Spleen (tissue), 13 donors: ENCODE results near the gene SBK3. TPM values are rescaled to one million over a fixed set of nuclear protein-coding genes. Genes with fewer than 3 reads are reported as not detected.
A peak's percentile ranks its signal among the peaks of the same experiment; 100 is the strongest.

Source experiments
- DNase-seq: peaks from one replicate; pipeline ENCODE4 v3.0.0-alpha.2; 2020
- H3K27ac ChIP-seq, 8 donors: fragments of 200-600 bp; sonication (generic) in 7 of 8; 1 replicate in 4 of 8; 2 replicates in 4 of 8; pipeline versions ENCODE4 v1.5.0 to v1.8.0; 2016 to 2021; ENCODE audit warnings: inconsistent platforms in 4 of 8, mild to moderate bottlenecking in 4 of 8, moderate library complexity in 1 of 8
- H3K27me3 ChIP-seq, 7 donors: fragments of 200-600 bp; sonication (generic) in 6 of 7; replicated peaks in 1 of 7; 1 replicate in 4 of 7; 2 replicates in 3 of 7; pipeline versions ENCODE4 v1.5.0 to v1.8.0; 2016 to 2021; ENCODE audit warnings: inconsistent platforms in 3 of 7, mild to moderate bottlenecking in 1 of 7
- H3K36me3 ChIP-seq, 6 donors: fragments of 200-600 bp; sonication (generic) in 5 of 6; 1 replicate in 4 of 6; 2 replicates in 2 of 6; pipeline versions ENCODE4 v1.5.0 to v1.8.0; 2016 to 2021; ENCODE audit warnings: inconsistent platforms in 2 of 6
- H3K4me1 ChIP-seq, 6 donors: fragments of 200-600 bp; sonication (generic) in 5 of 6; 1 replicate in 3 of 6; 2 replicates in 3 of 6; pipeline versions ENCODE4 v1.5.0 to v1.8.0; 2016 to 2021; ENCODE audit warnings: inconsistent platforms in 3 of 6
- H3K4me3 ChIP-seq, 8 donors: fragments of 200-600 bp; sonication (generic) in 7 of 8; 1 replicate in 4 of 8; 2 replicates in 4 of 8; pipeline versions ENCODE4 v1.5.0 to v1.8.0; 2016 to 2021; ENCODE audit warnings: inconsistent platforms in 4 of 8, mild to moderate bottlenecking in 4 of 8, moderate library complexity in 2 of 8
- H3K9me3 ChIP-seq, 8 donors: fragments of 200-600 bp; sonication (generic) in 7 of 8; 1 replicate in 4 of 8; 2 replicates in 4 of 8; pipeline versions ENCODE4 v1.5.0 to v1.8.0; 2016 to 2021; ENCODE audit warnings: inconsistent platforms in 4 of 8
- CTCF ChIP-seq, 11 experiments: fragments of 200-600 bp in 7 of 11; fragments of 450-650 bp in 4 of 11; sonication (generic) in 4 of 11; IDR thresholded peaks in 8 of 11; conservative IDR thresholded peaks in 3 of 11; 1 replicate in 7 of 11; 2 replicates in 4 of 11; pipeline versions ENCODE4 v1.4.0 to v1.8.0; 2016 to 2021; ENCODE audit warnings: antibody characterized with exemption in 11 of 11, inconsistent platforms in 4 of 11, mild to moderate bottlenecking in 1 of 11
- POLR2A ChIP-seq, 3 donors: fragments of 450-650 bp; IDR thresholded peaks; one replicate each; pipeline ENCODE4 v1.5.1; 2017; ENCODE audit warnings: antibody characterized with exemption in 3 of 3, mild to moderate bottlenecking in 1 of 3
- POLR2AphosphoS5 ChIP-seq, 3 donors: sonication (generic); formaldehyde crosslinking; IDR thresholded peaks; one replicate each; pipeline ENCODE4 v1.5.1; 2017; ENCODE audit warnings: antibody characterized with exemption in 3 of 3
- WGBS, 5 donors: extraction: QIAGEN DNeasy Blood & Tissue Kit in 3 of 5; methylation state at CpG; one replicate each; pipeline versions ENCODE4 v1.1.5 to v1.1.7; 2013 to 2018; 5-methylcytosine and 5-hydroxymethylcytosine counted together
- intact Hi-C: fragments of 100-400 bp; cut with DNase I; formaldehyde crosslinking; loops from one replicate; pipeline ENCODE4 v1.15.0; 2023; ENCODE audit warnings: low total_unique reads
- long read RNA-seq, 2 donors: transcript quantifications; one replicate each; lab custom pipeline, GENCODE V29; 2026
- polyA plus RNA-seq, 3 donors: library from polyadenylated mRNA; stranded (reverse); fragments of 200-250 nt; gene quantifications; one replicate each; pipeline ENCODE4 v1.2.1, GENCODE V29; 2013
- total RNA-seq, 7 donors: library from RNA; depleted of rRNA in 3 of 7; stranded (reverse); fragments of >200 nt in 3 of 7; fragmentation: NEBNext Ultra II Directional in 4 of 7; extraction: Animal tissue kit (Norgen Biotek cat#: 25700) in 4 of 7; gene quantifications; one replicate each; pipeline versions ENCODE4 v1.1.0 to v1.2.1, GENCODE V29; 2016 to 2021
- donor health status: healthy with polysubstance abuse.
- donor health status: DM: no; HTN: no; CAD: no; lungs with moderate emphysema.
- donor health status: DM: no; HTN: no; CAD: no.
- donor health status: Bipolar disorder and iron deficiency.
- donor health status: healthy.
- donor health status: DM: no; HTN: no; CAD: no.
- donor health status: DM: yes; HTN: yes; CAD: no.

SBK3 gene
- total RNA-seq (not detected), polyA plus RNA-seq (not detected)
- long read RNA-seq, donor 1: 0 reads
- long read RNA-seq, donor 2: 0 reads

- peaks cover 0 to 7% (median 0%) of the 10 kb centered on the region in 6 donors for H3K4me1 ChIP-seq
- peaks cover 0 to 73% (median 9%) of the 10 kb centered on the region in 7 donors for H3K27me3 ChIP-seq
- intact Hi-C loops: no loop called here
- no peaks in the 10 kb centered on the region for H3K9me3 ChIP-seq
- no peak within 1 kb of the TSS for H3K4me3 ChIP-seq
- TF ChIP-seq POLR2A (IDR thresholded peaks at IDR 0.05) (no peak), CTCF (IDR thresholded peaks at IDR 0.05 in 8 of 11, conservative IDR thresholded peaks at IDR 0.05 in 3 of 11) (no peak), POLR2AphosphoS5 (IDR thresholded peaks at IDR 0.05) (no peak)
- WGBS, 5 donors: 85 to 94% (median 89%) methylated on average over 10 of the region's 10 CpGs
- no peaks in the 10 kb centered on the region for H3K36me3 ChIP-seq
- DNase-seq: no peak
- no peak within 1 kb of the TSS for H3K27ac ChIP-seq
These were observed at the start of gene SBK3 for GRCh38 chr19:55545443-55545842. SBK3 (minus strand) TSS chr19:55545543; CDS start chr19:55545543, 0 bp downstream.

- Histone ChIP-seq H3K27ac (no peak overlapping the region), H3K4me1 (peaks cover 0 to 3% (median 1%) of the 10 kb centered on the region in 6 donors), H3K4me3 (no peak overlapping the region), H3K27me3 (no peaks in the 10 kb centered on the region), H3K36me3 (peaks cover 0 to 63% (median 41%) of the 10 kb centered on the region in 6 donors), H3K9me3 (peaks cover 0 to 4% (median 0%) of the 10 kb centered on the region in 8 donors)
- peak in 1 of 3 donors; percentile 19 for TF ChIP-seq POLR2AphosphoS5 (IDR thresholded peaks at IDR 0.05)
- TF ChIP-seq POLR2A (IDR thresholded peaks at IDR 0.05): no peak
- TF ChIP-seq CTCF (IDR thresholded peaks at IDR 0.05 in 8 of 11, conservative IDR thresholded peaks at IDR 0.05 in 3 of 11): no peak
- WGBS, 5 donors: 89 to 94% (median 92%) methylated on average over 27 to 68 of the region's 68 CpGs
- DNase-seq: peak; percentile 74
- intact Hi-C loops: no loop called here
These were observed 47.9 kb upstream of the SBK3 start for GRCh38 chr19:55593096-55593772.

GRCh38 chr19:55592391-55593090 lies 47.2 kb upstream of the SBK3 start:
- Histone ChIP-seq H3K9me3 (peaks cover 0 to 4% (median 0%) of the 10 kb centered on the region in 8 donors), H3K27me3 (peaks cover 0 to 3% (median 0%) of the 10 kb centered on the region in 7 donors), H3K4me3 (no peak overlapping the region), H3K27ac (no peak overlapping the region), H3K36me3 (peaks cover 0 to 59% (median 41%) of the 10 kb centered on the region in 6 donors), H3K4me1 (peaks cover 4 to 8% (median 6%) of the 10 kb centered on the region in 6 donors)
- 94 to 98% (median 95%) methylated on average over 20 to 73 of the region's 73 CpGs for WGBS, 5 donors
- DNase-seq: no peak
- TF ChIP-seq CTCF (IDR thresholded peaks at IDR 0.05 in 8 of 11, conservative IDR thresholded peaks at IDR 0.05 in 3 of 11): no peak
- peak in 1 of 3 donors; percentile 31 for TF ChIP-seq POLR2AphosphoS5 (IDR thresholded peaks at IDR 0.05)
- no peak for TF ChIP-seq POLR2A (IDR thresholded peaks at IDR 0.05)
- intact Hi-C loops: no loop called here

- Histone ChIP-seq H3K9me3 (peaks cover 0 to 4% (median 0%) of the 10 kb centered on the region in 8 donors), H3K4me1 (peaks cover 11 to 18% (median 16%) of the 10 kb centered on the region in 6 donors), H3K27me3 (peaks cover 0 to 13% (median 0%) of the 10 kb centered on the region in 7 donors), H3K4me3 (no peak overlapping the region), H3K27ac (no peak overlapping the region), H3K36me3 (peaks cover 0 to 49% (median 38%) of the 10 kb centered on the region in 6 donors)
- no peak for DNase-seq
- intact Hi-C loops: no loop called here
- WGBS, 5 donors: 81 to 95% (median 88%) methylated on average over 10 of the region's 10 CpGs
- TF ChIP-seq POLR2AphosphoS5 (IDR thresholded peaks at IDR 0.05): no peak
- TF ChIP-seq POLR2A (IDR thresholded peaks at IDR 0.05): no peak
- no peak for TF ChIP-seq CTCF (IDR thresholded peaks at IDR 0.05 in 8 of 11, conservative IDR thresholded peaks at IDR 0.05 in 3 of 11)
These were observed 46.2 kb upstream of the SBK3 start for GRCh38 chr19:55591555-55591954.
